A673 (cell line): ENCODE data around the gene C19orf38. TPM values are rescaled to one million over a fixed set of nuclear protein-coding genes. Genes with fewer than 3 reads are reported as not detected.

ENCODE experiments used
- BruUV-seq: library from RNA; stranded (reverse); fragments of 400-500 nt; replicated peaks from 2 replicates; lab custom pipeline; 2021; lab: Mats Ljungman, UMichigan
- CTCF ChIA-PET: fragments of 300-600 bp; sonication (Branson Sonifier 250); formaldehyde crosslinking; loops from one replicate; lab custom pipeline; 2022; ENCODE audit warnings: antibody characterized with exemption; lab: Charles Lee
- POLR2A ChIA-PET: fragments of 300-600 bp; sonication (Branson Sonifier 250); formaldehyde crosslinking; loops from one replicate; lab custom pipeline; 2022; ENCODE audit warnings: antibody characterized with exemption; ENCODE audit not compliant: low non-redundant PET; lab: Charles Lee
- DNase-seq: peaks from one replicate; pipeline ENCODE4 v3.0.0-alpha.2; 2015; ENCODE audit warnings: low spot score
- H3K27ac ChIP-seq: fragments of 200-600 bp; sonication (generic); 2 replicates; pipeline ENCODE4 v1.5.1; 2016; ENCODE audit warnings: mixed run types, low read depth, mild to moderate bottlenecking, mixed read lengths, antibody characterized with exemption, low read length; ENCODE audit not compliant: poor library complexity, severe bottlenecking
- H3K27me3 ChIP-seq: fragments of 200-600 bp; sonication (generic); replicated peaks from 2 replicates; pipeline ENCODE4 v1.6.1; 2017; ENCODE audit warnings: mixed run types, low read depth, mild to moderate bottlenecking, mixed read lengths, antibody characterized with exemption, low read length; ENCODE audit not compliant: insufficient read depth, poor library complexity
- H3K36me3 ChIP-seq: fragments of 200-600 bp; sonication (generic); 2 replicates; pipeline ENCODE4 v1.6.1; 2016; ENCODE audit warnings: mixed run types, mild to moderate bottlenecking, mixed read lengths, antibody characterized with exemption, low read length; ENCODE audit not compliant: insufficient read depth, poor library complexity, severe bottlenecking
- H3K4me1 ChIP-seq: fragments of 200-600 bp; sonication (generic); 2 replicates; pipeline ENCODE4 v1.6.1; 2017; ENCODE audit warnings: mixed run types, mild to moderate bottlenecking, mixed read lengths, antibody characterized with exemption, low read length; ENCODE audit not compliant: insufficient read depth, poor library complexity, severe bottlenecking
- H3K4me3 ChIP-seq: fragments of 200-600 bp; sonication (generic); 2 replicates; pipeline ENCODE4 v1.5.1; 2016; ENCODE audit warnings: low read depth, mixed run types, mild to moderate bottlenecking, mixed read lengths, low read length; ENCODE audit not compliant: poor library complexity, severe bottlenecking
- H3K9me3 ChIP-seq: fragments of 200-600 bp; sonication (generic); 2 replicates; pipeline ENCODE4 v1.6.1; 2016; ENCODE audit warnings: mixed run types, low read depth, mild to moderate bottlenecking, mixed read lengths, antibody characterized with exemption, low read length; ENCODE audit not compliant: poor library complexity, severe bottlenecking
- EZH2 ChIP-seq: fragments of 200-600 bp; sonication (generic); IDR thresholded peaks from 2 replicates; pipeline ENCODE4 v1.6.1; 2017; ENCODE audit warnings: borderline replicate concordance, low read depth, mild to moderate bottlenecking, mixed read lengths, antibody characterized with exemption, low read length; ENCODE audit not compliant: poor library complexity, severe bottlenecking
- intact Hi-C: fragments of 100-400 bp; cut with micrococcal nuclease; formaldehyde crosslinking; loops from one replicate; pipeline ENCODE4 v1.10.0; 2022; ENCODE audit not compliant: unreplicated experiment
- total RNA-seq: library from RNA; stranded (reverse); gene quantifications from 2 replicates; pipeline ENCODE4 v1.2.3, GENCODE V29; 2021
- TF ChIP-seq, protein P1 (sequence below): fragments of 300-800, 200-600 bp; sonication (generic); conservative IDR thresholded peaks from 2 replicates; pipeline ENCODE4 v1.5.1; 2017; ENCODE audit warnings: low read depth, mild to moderate bottlenecking, antibody characterized with exemption, low read length, moderate library complexity, mixed read lengths

Gene C19orf38
- total RNA-seq, 1 experiment from 2014 or later, result not detected

DNA sequence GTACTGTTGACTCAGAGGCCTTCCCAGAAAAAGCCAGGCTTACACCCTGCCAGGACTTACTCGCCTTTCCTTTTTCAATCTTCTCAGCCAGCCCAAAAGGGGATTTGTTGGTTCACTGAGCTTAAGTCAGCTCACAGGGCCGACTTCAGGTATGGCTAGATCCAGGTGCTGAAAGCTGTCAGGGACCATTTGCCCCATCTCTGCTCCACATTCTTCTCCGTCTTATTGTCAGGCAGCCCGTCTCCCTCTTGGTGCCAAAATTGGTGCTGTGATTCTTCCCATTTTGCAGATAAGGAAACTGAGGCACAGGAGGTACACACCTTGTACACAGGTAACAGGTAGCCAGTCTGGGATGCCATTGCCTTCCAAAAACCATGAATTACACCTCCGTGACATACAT lies 2.4 kb downstream of the C19orf38 start:
- H3K27me3 ChIP-seq, result no peaks in the 10 kb centered on the region
- intact Hi-C loops, result no loop called here
- no peak overlapping the region for H3K27ac ChIP-seq
- no peaks in the 10 kb centered on the region for H3K36me3 ChIP-seq
- no peaks in the 10 kb centered on the region for H3K4me1 ChIP-seq
- POLR2A ChIA-PET, result no interaction called here
- peaks cover 10% of the 10 kb centered on the region for H3K9me3 ChIP-seq
- TF ChIP-seq EZH2, result no peak
- TF ChIP-seq, protein P1, sequence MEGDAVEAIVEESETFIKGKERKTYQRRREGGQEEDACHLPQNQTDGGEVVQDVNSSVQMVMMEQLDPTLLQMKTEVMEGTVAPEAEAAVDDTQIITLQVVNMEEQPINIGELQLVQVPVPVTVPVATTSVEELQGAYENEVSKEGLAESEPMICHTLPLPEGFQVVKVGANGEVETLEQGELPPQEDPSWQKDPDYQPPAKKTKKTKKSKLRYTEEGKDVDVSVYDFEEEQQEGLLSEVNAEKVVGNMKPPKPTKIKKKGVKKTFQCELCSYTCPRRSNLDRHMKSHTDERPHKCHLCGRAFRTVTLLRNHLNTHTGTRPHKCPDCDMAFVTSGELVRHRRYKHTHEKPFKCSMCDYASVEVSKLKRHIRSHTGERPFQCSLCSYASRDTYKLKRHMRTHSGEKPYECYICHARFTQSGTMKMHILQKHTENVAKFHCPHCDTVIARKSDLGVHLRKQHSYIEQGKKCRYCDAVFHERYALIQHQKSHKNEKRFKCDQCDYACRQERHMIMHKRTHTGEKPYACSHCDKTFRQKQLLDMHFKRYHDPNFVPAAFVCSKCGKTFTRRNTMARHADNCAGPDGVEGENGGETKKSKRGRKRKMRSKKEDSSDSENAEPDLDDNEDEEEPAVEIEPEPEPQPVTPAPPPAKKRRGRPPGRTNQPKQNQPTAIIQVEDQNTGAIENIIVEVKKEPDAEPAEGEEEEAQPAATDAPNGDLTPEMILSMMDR, result no peak
- no peak overlapping the region for H3K4me3 ChIP-seq
- DNase-seq, result no peak
- BruUV-seq, result no TSS peak
- CTCF ChIA-PET, result no interaction called here

GRCh38 chr19:10852098-10852800 lies 4.0 kb downstream of the C19orf38 start:
- POLR2A ChIA-PET, result no interaction called here
- no peak for DNase-seq
- no peak overlapping the region for H3K27ac ChIP-seq
- CTCF ChIA-PET, result no interaction called here
- no peak overlapping the region for H3K4me3 ChIP-seq
- no peaks in the 10 kb centered on the region for H3K36me3 ChIP-seq
- TF ChIP-seq EZH2, result no peak
- TF ChIP-seq, protein P1, result no peak
- H3K9me3 ChIP-seq, result no peaks in the 10 kb centered on the region
- BruUV-seq, result no TSS peak
- no peaks in the 10 kb centered on the region for H3K27me3 ChIP-seq
- intact Hi-C loops, result no loop called here
- no peaks in the 10 kb centered on the region for H3K4me1 ChIP-seq

DNA sequence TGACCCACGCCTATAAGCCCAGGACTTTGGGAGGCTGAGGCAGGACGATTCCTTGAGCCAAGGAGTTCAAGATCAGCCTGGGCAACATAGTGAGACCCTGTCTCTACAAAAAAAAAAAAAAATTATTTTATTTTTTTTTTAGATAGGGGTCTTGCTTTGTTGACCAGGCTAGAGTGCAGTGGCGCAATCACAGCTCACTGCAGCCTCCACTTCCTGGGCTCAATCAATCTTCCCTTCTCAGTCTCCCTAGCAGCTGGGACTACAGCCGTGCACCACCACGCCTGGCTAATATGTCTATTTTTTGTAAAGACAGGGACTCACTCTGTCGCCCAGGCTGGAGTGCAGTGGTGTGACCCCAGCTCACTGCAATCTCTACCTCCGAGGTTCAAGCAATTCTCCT lies 4.7 kb downstream of the C19orf38 start:
- intact Hi-C loops, result no loop called here
- ChIA-PET POLR2A (no interaction called here), CTCF (interaction anchor here (1.0 to 1.4 kb wide), 2 partner anchors 11 to 17 kb away, joined by 6 to 8 read pairs; partner anchors contain the start of gene TMED1)
- BruUV-seq, result no TSS peak
- H3K4me1 ChIP-seq, result no peaks in the 10 kb centered on the region
- H3K4me3 ChIP-seq, result no peak overlapping the region
- no peaks in the 10 kb centered on the region for H3K36me3 ChIP-seq
- TF ChIP-seq EZH2, result no peak
- TF ChIP-seq, protein P1, result no peak
- no peak overlapping the region for H3K27ac ChIP-seq
- H3K27me3 ChIP-seq, result no peaks in the 10 kb centered on the region
- no peaks in the 10 kb centered on the region for H3K9me3 ChIP-seq
- no peak for DNase-seq
